ENCODE measurements around the gene GSTM2.

GSTM2 gene

GRCh38 chr1:109629372-109630030 lies 38.4 kb upstream of the GSTM2 start:
- H3K36me3 ChIP-seq (ENCODE audit: control insufficient read depth, insufficient read depth, low read length), result peaks cover 41% of the 10 kb centered on the region
- TF ChIP-seq, protein P1, sequence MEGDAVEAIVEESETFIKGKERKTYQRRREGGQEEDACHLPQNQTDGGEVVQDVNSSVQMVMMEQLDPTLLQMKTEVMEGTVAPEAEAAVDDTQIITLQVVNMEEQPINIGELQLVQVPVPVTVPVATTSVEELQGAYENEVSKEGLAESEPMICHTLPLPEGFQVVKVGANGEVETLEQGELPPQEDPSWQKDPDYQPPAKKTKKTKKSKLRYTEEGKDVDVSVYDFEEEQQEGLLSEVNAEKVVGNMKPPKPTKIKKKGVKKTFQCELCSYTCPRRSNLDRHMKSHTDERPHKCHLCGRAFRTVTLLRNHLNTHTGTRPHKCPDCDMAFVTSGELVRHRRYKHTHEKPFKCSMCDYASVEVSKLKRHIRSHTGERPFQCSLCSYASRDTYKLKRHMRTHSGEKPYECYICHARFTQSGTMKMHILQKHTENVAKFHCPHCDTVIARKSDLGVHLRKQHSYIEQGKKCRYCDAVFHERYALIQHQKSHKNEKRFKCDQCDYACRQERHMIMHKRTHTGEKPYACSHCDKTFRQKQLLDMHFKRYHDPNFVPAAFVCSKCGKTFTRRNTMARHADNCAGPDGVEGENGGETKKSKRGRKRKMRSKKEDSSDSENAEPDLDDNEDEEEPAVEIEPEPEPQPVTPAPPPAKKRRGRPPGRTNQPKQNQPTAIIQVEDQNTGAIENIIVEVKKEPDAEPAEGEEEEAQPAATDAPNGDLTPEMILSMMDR (IDR thresholded peaks at IDR 0.05; ENCODE audit: insufficient read depth, low read length, poor library complexity, severe bottlenecking), result no peak

DNA sequence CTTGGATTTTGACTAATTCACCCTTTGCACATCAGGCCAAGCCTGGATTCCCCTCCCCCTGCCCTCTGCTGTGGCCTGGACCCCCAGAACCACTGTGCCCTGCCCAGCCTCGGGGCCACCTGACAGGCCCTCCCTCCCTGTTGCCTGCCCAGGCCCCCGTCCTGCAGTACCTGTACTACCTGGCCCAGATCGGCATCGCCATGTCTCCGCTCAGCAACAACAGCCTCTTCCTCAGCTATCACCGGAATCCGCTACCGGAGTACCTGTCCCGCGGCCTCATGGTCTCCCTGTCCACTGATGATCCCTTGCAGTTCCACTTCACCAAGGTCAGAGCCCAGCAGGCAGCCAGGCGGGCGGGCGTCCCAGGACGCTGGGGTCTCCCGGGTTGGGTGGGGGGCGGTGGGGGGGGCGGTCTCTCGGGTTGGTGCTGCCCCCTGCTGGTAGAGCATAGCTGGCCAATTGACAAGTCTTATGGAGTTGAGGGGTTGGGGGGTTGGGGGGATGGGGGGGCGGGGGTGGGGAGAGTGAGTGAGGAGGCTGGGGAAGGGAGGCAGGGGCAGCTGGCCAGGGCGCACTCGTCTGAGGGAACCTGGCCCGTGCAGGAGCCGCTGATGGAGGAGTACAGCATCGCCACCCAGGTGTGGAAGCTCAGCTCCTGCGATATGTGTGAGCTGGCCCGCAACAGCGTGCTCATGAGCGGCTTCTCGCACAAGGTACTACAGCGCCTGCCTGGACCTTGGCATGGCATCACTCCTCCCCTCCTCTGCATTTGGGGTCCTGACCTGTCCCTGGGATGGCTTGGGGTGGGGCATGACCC lies 37.6 kb upstream of the GSTM2 start:
- Histone ChIP-seq H3K27me3 (replicated peaks; ENCODE audit: control insufficient read depth, insufficient read depth, low read length) (no peaks in the 10 kb centered on the region), H3K36me3 (ENCODE audit: control insufficient read depth, insufficient read depth, low read length) (peaks cover 41% of the 10 kb centered on the region), H3K4me3 (replicated peaks; ENCODE audit: low read depth, low read length) (no peak overlapping the region)
- no peak for DNase-seq (ENCODE audit: extremely low read depth, insufficient read length)
- TF ChIP-seq, protein P1 (IDR thresholded peaks at IDR 0.05; ENCODE audit: insufficient read depth, low read length, poor library complexity, severe bottlenecking), result no peak

More at GRCh38 chr1:109629372-109630030, 38.4 kb upstream of the GSTM2 start:
- Histone ChIP-seq H3K4me3 (replicated peaks; ENCODE audit: low read depth, low read length) (no peak overlapping the region), H3K27me3 (replicated peaks; ENCODE audit: control insufficient read depth, insufficient read depth, low read length) (no peaks in the 10 kb centered on the region)
- no peak for DNase-seq (ENCODE audit: extremely low read depth, insufficient read length)

- Histone ChIP-seq H3K4me3 (replicated peaks; ENCODE audit: low read depth, low read length) (no peak overlapping the region), H3K27me3 (replicated peaks; ENCODE audit: control insufficient read depth, insufficient read depth, low read length) (no peaks in the 10 kb centered on the region), H3K36me3 (ENCODE audit: control insufficient read depth, insufficient read depth, low read length) (peaks cover 41% of the 10 kb centered on the region)
- TF ChIP-seq, protein P1 (IDR thresholded peaks at IDR 0.05; ENCODE audit: insufficient read depth, low read length, poor library complexity, severe bottlenecking), result no peak
- DNase-seq (ENCODE audit: extremely low read depth, insufficient read length), result no peak
These were observed 36.9 kb upstream of the GSTM2 start for GRCh38 chr1:109630898-109631512.

- peaks cover 39% of the 10 kb centered on the region for H3K36me3 ChIP-seq (ENCODE audit: control insufficient read depth, insufficient read depth, low read length)
- no peaks in the 10 kb centered on the region for H3K27me3 ChIP-seq (replicated peaks; ENCODE audit: control insufficient read depth, insufficient read depth, low read length)
- no peak for DNase-seq (ENCODE audit: extremely low read depth, insufficient read length)
- H3K4me3 ChIP-seq (replicated peaks; ENCODE audit: low read depth, low read length), result no peak overlapping the region
- TF ChIP-seq, protein P1 (IDR thresholded peaks at IDR 0.05; ENCODE audit: insufficient read depth, low read length, poor library complexity, severe bottlenecking), result no peak
These were observed 36.0 kb upstream of the GSTM2 start for GRCh38 chr1:109631513-109632505.

- Histone ChIP-seq H3K27me3 (replicated peaks; ENCODE audit: control insufficient read depth, insufficient read depth, low read length) (no peaks in the 10 kb centered on the region), H3K36me3 (ENCODE audit: control insufficient read depth, insufficient read depth, low read length) (peaks cover 30% of the 10 kb centered on the region), H3K4me3 (replicated peaks; ENCODE audit: low read depth, low read length) (no peak overlapping the region)
- TF ChIP-seq, protein P1 (IDR thresholded peaks at IDR 0.05; ENCODE audit: insufficient read depth, low read length, poor library complexity, severe bottlenecking), result no peak
- DNase-seq (ENCODE audit: extremely low read depth, insufficient read length), result no peak
These were observed 35.0 kb upstream of the GSTM2 start for GRCh38 chr1:109632671-109633346.
